CD1c-positive myeloid dendritic cell (primary cell): Measurements from ENCODE around the gene PHF21B.
"Not testable (repeated sequence)": the region's sequence is repeated elsewhere in the genome, so short reads cannot be mapped to it uniquely, and the experiment has no call there.

ENCODE experiments used
- DNase-seq: peaks from one replicate; pipeline ENCODE4 v3.0.0-alpha.2; 2016; ENCODE audit errors: extremely low spot score

The PHF21B gene

GRCh38 chr22:45009606-45010531 lies at the start of gene PHF21B:
PHF21B (minus strand) TSS chr22:45010005; CDS start chr22:45009549, 456 bp downstream.
- no peak for DNase-seq

GRCh38 chr22:45059296-45059695 lies 49.5 kb upstream of the PHF21B start:
- DNase-seq = no peak

- no peak for DNase-seq
These were observed 48.8 kb upstream of the PHF21B start for GRCh38 chr22:45058622-45058912.

GRCh38 chr22:45055936-45056335 lies 46.1 kb upstream of the PHF21B start:
- no peak for DNase-seq

DNA sequence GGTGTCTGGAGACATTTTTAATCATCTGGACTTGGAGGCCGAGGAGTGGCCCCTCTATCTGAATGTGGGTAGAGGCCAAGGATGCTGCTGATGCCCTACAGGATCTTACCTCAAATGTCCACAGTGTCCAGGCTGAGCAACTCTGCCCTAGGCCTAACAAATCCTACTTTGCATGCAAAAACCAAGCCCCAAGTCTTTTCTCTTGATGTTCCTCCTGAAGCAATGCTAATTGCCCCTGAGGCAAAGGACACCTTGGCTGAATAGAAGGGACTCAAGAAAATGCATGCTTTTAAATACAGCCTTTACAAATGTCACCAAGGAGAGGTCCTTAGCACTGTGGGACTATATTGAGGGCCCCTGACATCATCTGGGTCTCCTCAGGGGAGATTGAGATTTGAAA lies 43.8 kb upstream of the PHF21B start:
- DNase-seq = no peak

- DNase-seq = no peak
These were observed 43.3 kb upstream of the PHF21B start for GRCh38 chr22:45053094-45053493.

DNA sequence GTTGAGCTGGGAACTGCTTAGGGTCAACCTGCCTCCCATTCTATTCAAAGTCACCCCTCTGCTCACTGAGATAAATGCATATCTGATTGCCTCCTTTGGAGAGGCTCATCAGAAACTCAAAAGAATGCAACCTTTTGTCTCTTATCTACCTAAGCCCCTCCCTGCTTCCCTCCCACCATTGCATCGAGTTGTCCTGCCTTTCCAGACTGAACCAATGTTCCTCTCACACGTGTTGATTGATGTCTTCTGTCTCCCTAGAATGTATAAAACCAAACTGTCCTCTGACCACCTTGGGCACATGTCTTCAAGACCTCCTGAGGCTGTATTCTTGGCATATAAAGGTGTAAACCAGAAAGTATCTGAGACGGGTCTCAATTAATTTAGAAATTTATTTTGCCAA lies 42.9 kb upstream of the PHF21B start:
- not testable (repeated sequence) for DNase-seq

DNA sequence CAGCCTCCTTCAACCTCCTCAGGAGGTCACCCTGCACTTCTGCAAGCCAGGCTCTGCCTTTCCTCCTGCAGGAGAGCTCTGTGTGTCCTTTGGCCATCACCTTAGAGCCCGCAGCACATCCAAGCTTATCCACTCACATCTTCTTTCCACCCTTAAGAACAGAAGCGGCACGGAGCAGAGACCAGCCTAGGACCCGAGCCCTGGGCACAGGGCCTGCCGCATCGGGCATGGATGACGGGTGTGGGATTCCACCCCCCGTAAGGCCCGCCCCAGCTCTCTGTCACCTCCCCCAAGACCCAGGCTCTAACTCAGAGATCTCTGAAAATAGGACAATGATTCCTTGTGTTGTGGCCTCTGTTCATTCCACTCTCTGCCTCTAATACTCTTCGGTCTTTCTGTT lies 42.1 kb upstream of the PHF21B start:
- no peak for DNase-seq

GRCh38 chr22:45051419-45051818 lies 41.6 kb upstream of the PHF21B start:
- DNase-seq = no peak

- no peak for DNase-seq
These were observed 37.5 kb upstream of the PHF21B start for GRCh38 chr22:45047260-45047659.

DNA sequence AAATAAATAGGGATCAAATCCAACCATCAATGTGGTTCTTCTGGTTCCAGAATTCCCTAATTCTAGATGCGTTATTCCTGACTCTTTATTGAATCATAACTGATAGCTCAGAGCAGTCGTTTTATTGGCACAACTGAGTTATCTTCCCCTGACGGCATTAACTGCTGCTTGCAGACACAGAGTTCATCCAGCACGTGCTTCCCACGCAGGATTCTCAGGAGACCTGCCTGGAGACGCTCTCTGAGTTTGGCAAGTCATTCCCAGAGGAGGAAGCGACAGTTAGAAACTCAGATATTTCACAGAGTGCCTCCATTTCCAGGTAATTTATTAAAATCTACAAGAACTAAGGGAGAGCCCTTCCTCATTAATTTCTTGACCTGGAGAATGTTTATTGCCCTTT lies 35.4 kb upstream of the PHF21B start:
- no peak for DNase-seq

DNA sequence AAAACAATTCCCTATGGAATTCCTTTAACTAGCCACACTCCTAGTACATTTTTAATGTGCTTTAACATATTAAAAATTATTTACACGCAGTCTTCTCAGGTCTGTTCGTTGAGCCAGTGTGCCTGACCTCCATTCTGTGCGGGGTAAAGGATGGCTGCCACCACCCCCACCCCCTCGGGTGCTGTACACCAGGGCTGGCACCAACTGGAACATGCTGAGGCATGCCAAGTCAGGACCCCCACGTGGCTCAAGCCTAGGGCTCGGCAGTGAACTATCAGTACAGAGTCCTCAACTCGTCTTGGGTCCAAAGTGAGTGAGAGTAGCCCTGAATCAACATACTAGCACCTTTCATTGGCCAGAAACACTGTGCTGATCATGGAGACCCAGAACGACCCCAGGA lies 32.5 kb upstream of the PHF21B start:
- DNase-seq = no peak

GRCh38 chr22:45039133-45039532 lies 29.3 kb upstream of the PHF21B start:
- no peak for DNase-seq

DNA sequence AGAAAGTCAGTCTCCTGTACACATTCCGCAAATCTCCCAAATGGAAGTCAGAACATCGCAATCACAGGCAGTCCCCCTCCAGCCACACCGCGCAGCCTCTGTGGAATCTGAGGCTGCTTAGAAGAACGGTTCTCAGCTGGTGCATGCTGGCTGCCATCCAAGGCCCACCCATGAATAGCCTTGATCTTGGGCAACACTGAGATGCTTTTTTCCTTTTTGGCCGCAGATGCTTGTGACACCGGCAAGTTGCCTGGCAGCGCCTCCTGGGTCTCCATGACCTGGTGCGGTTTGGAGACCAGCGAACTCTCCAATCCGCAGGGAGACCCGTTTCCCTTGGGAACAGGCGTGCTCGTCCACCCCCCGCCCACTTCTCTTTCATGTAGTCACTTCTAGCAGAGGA lies 26.3 kb upstream of the PHF21B start:
- no peak for DNase-seq

- no peak for DNase-seq
These were observed 25.0 kb upstream of the PHF21B start for GRCh38 chr22:45034821-45035220.

- no peak for DNase-seq
These were observed 24.4 kb upstream of the PHF21B start for GRCh38 chr22:45034156-45034555.

DNA sequence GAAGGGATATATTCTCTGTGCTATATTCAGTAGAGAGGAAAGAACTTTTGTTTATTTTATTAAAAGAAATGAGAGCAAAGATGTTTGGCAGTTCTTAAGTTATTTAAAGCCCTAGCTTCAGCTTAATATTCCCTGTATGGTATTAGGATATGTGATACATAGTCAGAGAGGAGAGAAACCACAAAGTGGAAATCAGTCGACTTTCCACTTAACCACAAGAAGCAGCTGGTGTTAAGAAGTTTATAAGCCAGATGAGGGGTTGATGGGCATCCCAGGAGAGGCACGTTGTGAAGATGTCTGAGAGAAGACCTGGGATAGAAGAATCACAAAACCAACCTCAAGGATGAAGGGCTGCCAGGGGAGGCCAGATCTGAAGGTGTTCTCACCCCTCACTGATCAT lies 23.3 kb upstream of the PHF21B start:
- DNase-seq = no peak

DNA sequence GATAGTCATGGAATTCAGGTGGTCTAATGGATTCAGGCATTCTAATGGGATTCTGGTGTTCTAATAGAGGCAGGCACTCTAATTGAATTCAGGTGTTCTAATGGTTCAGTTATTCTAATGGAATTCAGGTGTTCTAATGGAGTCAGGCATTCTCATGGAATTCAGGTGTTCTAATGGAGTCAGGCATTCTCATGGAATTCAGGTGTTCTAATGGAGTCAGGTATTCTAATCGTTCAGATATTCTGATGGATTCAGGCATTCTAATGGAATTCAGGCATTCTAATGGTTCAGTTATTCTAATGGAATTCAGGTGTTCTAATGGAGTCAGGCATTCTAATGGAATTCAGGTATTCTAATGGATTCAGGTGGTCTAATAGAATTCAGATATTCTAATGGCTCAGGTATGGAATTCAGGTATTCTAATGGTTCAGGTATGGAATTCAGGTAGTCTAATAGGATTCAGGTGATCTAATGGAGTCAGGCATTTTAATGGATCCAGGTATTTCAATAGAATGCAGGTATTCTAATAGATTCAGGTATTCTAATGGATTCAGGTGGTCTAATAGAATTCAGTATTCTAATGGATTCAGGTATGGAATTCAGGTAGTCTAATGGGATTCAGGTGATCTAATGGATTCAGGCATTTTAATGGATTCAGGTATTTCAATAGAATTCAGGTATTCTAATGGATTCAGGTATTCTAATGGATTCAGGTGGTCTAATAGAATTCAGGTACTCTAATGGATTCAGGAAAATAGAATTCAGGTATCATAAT lies 22.0 kb upstream of the PHF21B start:
- no peak for DNase-seq

- DNase-seq = no peak
These were observed 19.7 kb upstream of the PHF21B start for GRCh38 chr22:45029501-45029900.

GRCh38 chr22:45026511-45026910 lies 16.7 kb upstream of the PHF21B start:
- no peak for DNase-seq

GRCh38 chr22:45023431-45023830 lies 13.6 kb upstream of the PHF21B start:
- DNase-seq = no peak

DNA sequence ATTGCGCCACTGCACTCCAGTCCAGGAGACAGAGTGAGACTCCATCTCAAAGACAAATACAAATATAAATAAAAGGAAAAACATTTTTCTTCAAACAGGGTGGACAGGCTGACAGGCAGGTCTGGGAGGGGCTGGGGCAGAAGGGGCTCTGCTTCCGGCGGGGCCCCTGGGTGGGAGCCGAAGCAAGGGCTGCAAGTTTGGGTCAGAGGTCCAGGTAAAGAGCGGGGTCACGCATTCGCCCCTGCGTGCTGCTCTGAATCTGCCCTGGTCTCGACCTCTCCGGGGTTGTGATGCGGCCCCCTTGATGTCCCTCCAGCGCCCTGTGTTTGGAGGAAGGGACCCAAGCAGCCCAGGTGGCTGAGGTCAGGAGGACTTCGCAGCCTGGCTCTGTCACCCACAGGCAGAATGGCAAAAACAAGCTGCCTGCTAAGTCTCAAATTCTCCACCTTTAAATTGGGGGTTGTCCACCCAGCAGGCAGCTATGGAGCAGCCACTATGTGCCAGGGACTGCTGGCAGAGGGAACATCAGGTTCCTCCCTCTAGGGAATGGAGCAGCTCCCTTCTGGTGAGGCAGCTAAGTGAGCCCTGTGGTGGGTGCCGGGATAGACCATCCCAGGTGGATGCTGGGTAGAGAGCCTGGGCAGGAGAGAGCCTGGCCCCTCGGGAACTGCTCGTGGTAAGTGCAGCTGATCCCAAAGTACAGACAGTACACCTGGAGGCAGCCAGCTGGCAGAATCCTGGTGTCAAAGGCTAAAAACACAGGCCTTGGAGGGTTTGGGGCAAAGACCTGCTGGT lies 10.3 kb upstream of the PHF21B start:
- no peak for DNase-seq
